Activated T-cell treated with anti-CD3 and anti-CD28 coated beads for 24 hours (primary cell): ENCODE results near the gene HPSE2.

Experiments
- DNase-seq: peaks from one replicate; pipeline ENCODE4 v3.0.0-alpha.2; 2020; ENCODE audit warnings: low read depth

Gene HPSE2

DNA sequence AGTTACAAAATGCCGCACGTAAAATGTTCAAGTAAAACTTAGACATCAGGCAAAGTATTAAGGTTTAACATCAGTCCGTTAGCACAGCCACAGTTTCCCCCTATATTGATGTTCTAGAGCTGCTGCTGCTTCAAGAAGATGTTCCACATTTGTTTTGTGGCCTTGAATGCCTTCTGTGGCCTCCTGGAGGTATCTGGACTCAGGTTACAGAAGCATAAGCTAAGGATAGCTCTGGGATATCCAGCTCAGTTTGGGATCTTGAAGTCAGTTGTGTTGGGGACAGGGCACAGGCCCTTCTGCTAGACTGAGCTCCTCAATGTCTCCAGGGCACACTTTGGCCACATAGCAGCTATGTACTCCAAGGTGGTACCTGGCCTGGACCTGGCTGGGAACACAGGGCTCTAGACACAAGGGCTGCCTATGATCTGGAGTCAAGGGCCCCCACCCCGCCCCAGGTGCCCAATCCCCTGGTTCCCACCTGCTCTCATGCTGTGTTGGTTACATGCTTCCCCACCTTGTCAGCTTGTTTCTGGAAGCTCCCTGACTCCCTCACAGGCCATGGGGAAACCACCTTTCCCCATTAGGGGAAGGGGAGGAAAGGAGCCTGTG lies 825.4 kb downstream of the HPSE2 start:
- no peak for DNase-seq

DNA sequence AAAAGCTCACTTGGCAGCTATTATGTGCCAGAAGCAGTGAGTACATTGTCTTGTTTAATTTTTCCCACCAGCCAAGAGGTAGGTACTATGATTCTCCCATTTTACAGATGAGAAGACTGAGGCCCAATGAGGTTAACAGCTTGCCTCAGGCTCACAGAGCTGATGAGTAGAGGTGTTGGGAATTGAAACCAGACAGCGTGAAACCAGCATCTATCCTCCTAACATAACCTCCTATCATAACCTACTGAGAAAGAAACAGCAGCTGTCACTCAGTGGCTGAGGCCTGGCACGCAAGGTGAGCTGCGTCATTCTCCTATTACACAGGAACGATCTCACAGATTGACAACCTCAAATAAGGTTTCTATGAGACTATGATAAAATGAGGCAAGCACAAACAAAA lies 826.9 kb downstream of the HPSE2 start:
- DNase-seq, result no peak

DNA sequence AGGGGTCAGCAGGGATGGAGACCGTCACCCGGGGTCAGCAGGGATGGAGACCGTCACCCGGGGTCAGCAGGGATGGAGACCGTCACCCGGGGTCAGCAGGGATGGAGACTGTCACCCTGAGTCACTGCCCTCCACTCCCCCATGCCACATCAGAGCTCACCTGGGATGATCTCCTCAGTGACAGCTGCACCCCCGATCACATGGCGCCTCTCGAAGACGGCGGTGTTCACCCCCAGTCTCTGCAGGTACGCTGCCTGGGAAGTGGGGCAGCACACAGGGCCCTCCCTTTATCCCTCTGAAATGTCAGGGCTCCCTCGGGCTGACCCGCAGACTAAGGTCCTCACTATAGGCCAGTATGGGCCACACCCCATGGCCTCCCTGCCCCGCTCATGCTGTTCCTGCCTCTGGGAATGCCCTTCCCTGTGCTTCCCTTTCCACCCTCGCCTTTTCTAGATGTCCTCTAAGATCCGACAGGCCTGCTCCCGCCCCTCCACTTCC lies 827.9 kb downstream of the HPSE2 start:
- no peak for DNase-seq
